GM19351 (cell line): ENCODE data around the gene DQX1.

ENCODE experiments used
- ATAC-seq: cut with Tn5 transposase; IDR thresholded peaks from one replicate; pipeline ENCODE4 v1.9.1; 2021; ENCODE audit warnings: mild to moderate bottlenecking, moderate library complexity; ENCODE audit not compliant: unreplicated experiment

DQX1 gene

GRCh38 chr2:74555610-74556103, 29.6 kb upstream of the DQX1 start:
- no peak for ATAC-seq

- peak; percentile 48 for ATAC-seq
Observed at GRCh38 chr2:74554820-74555531, 28.9 kb upstream of the DQX1 start.

GRCh38 chr2:74553892-74554819, 28.1 kb upstream of the DQX1 start, which contains the start of the genes DOK1 and LOXL3:
Gene DOK1 (plus strand): TSS chr2:74554720. CDS start chr2:74554755, 35 bp downstream.
Gene LOXL3 (minus strand): TSS chr2:74553942. CDS start chr2:74552634, 1,308 bp downstream.
- peak; percentile 41 for ATAC-seq

- ATAC-seq = no peak
Observed at GRCh38 chr2:74552914-74553811, 27.1 kb upstream of the DQX1 start.

GRCh38 chr2:74551942-74552913, 26.2 kb upstream of the DQX1 start:
- ATAC-seq = peak; percentile 12

GRCh38 chr2:74551530-74551929, 25.5 kb upstream of the DQX1 start:
- no peak for ATAC-seq

- ATAC-seq = no peak
Observed at GRCh38 chr2:74550231-74550630, 24.2 kb upstream of the DQX1 start.

GRCh38 chr2:74548900-74549826, 23.1 kb upstream of the DQX1 start:
- ATAC-seq = peak; percentile 38

GRCh38 chr2:74548285-74548899, 22.4 kb upstream of the DQX1 start:
- ATAC-seq = no peak

- ATAC-seq = no peak
Observed at GRCh38 chr2:74546004-74546403, 20.0 kb upstream of the DQX1 start.

GRCh38 chr2:74544634-74545033, 18.6 kb upstream of the DQX1 start:
- ATAC-seq = no peak

- ATAC-seq = no peak
Observed at GRCh38 chr2:74542978-74543377, 16.9 kb upstream of the DQX1 start.

- no peak for ATAC-seq
Observed at GRCh38 chr2:74540291-74540690, 14.3 kb upstream of the DQX1 start.

GRCh38 chr2:74538881-74539339, 12.9 kb upstream of the DQX1 start:
- ATAC-seq = no peak

- no peak for ATAC-seq
Observed at GRCh38 chr2:74537140-74537539, 11.1 kb upstream of the DQX1 start.

GRCh38 chr2:74536166-74536950, 10.3 kb upstream of the DQX1 start:
- ATAC-seq = no peak

GRCh38 chr2:74535440-74535965, 9.5 kb upstream of the DQX1 start:
- no peak for ATAC-seq
